Tibial nerve (tissue), 4 donors: ENCODE results near the gene PHRF1. TPM values are rescaled to one million over a fixed set of nuclear protein-coding genes. Genes with fewer than 3 reads are reported as not detected.

Experiments used
- DNase-seq, 2 donors: peaks; one replicate each; pipeline ENCODE4 v3.0.0-alpha.2; 2019; ENCODE audit warnings: low spot score in 2 of 2
- H3K27ac ChIP-seq, 4 donors: fragments of 200-600 bp; sonication (generic) in 3 of 4; one replicate each; pipeline ENCODE4 v1.5.1; 2017 to 2019; ENCODE audit warnings: mild to moderate bottlenecking in 1 of 4
- H3K27me3 ChIP-seq, 2 donors: fragments of 200-600 bp; sonication (generic) in 1 of 2; one replicate each; pipeline versions ENCODE4 v1.5.1 to v1.6.0; 2017 to 2019
- H3K36me3 ChIP-seq, 3 donors: fragments of 200-600 bp; sonication (generic); one replicate each; pipeline ENCODE4 v1.5.1; 2018 to 2019
- H3K4me1 ChIP-seq, 4 donors: fragments of 200-600 bp; sonication (generic) in 3 of 4; one replicate each; pipeline ENCODE4 v1.5.1; 2017 to 2019
- H3K4me3 ChIP-seq, 4 donors: fragments of 200-600 bp; sonication (generic) in 3 of 4; one replicate each; pipeline ENCODE4 v1.5.1; 2017 to 2019; ENCODE audit warnings: mild to moderate bottlenecking in 1 of 4, moderate library complexity in 1 of 4
- H3K9me3 ChIP-seq, 4 donors: fragments of 200-600 bp; sonication (generic) in 3 of 4; one replicate each; pipeline ENCODE4 v1.5.1; 2017 to 2019
- EP300 ChIP-seq, 2 donors: sonication (generic); formaldehyde crosslinking; IDR thresholded peaks; one replicate each; pipeline ENCODE4 v1.6.1; 2017; ENCODE audit warnings: antibody characterized with exemption in 2 of 2, mild to moderate bottlenecking in 1 of 2
- POLR2A ChIP-seq, 2 donors: fragments of 450-650 bp; IDR thresholded peaks; one replicate each; pipeline ENCODE4 v1.6.1; 2017; ENCODE audit warnings: antibody characterized with exemption in 2 of 2, mild to moderate bottlenecking in 2 of 2, moderate library complexity in 2 of 2
- WGBS, 2 donors: methylation state at CpG; one replicate each; pipeline ENCODE4 v1.1.5; 2018; 5-methylcytosine and 5-hydroxymethylcytosine counted together
- total RNA-seq, 4 donors: library from RNA; depleted of rRNA; stranded (reverse); fragments of >200 nt; gene quantifications; one replicate each; pipeline ENCODE4 v1.1.0, GENCODE V29; 2016
- TF ChIP-seq, protein P1 (sequence below), 5 experiments: fragments of 200-600 bp in 3 of 5; fragments of 450-650 bp in 2 of 5; sonication (generic) in 3 of 5; IDR thresholded peaks; one replicate each; pipeline ENCODE4 v1.5.1; 2016 to 2019; ENCODE audit warnings: antibody characterized with exemption in 5 of 5, mild to moderate bottlenecking in 3 of 5, moderate library complexity in 2 of 5

The PHRF1 gene
- total RNA-seq, 4 donors from 2014 or later, result 27.1 to 49.2 (median 34.9) TPM

DNA sequence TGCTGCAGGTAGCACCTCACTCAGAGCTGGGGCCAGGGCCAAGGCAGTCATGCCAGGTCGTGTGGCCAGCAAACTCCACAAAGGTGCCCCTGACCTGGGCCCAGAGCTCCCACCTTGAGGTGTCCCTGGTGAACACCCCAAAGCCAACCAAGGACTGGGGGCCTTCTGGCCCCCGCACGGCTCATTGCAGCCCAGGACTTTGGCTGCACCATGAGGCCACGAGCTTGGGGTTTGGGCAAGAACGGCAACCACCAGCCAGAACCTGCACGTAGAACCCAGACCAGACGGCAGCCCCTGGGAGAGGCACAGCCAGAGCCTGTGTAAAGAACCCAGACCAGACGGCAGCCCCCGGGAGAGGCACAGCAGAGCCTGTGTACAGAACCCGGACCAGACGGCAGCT lies 31.1 kb upstream of the PHRF1 start:
- H3K4me3 ChIP-seq, result no peak overlapping the region
- no peaks in the 10 kb centered on the region for H3K36me3 ChIP-seq
- H3K27me3 ChIP-seq, result peaks cover 0 to 5% of the 10 kb centered on the region in 2 donors
- no peak for DNase-seq
- no peaks in the 10 kb centered on the region for H3K4me1 ChIP-seq
- WGBS, 2 donors, result 82% methylated on average over 9 to 10 of the region's 11 CpGs
- H3K27ac ChIP-seq, result no peak overlapping the region
- H3K9me3 ChIP-seq, result no peaks in the 10 kb centered on the region
- TF ChIP-seq POLR2A (IDR thresholded peaks at IDR 0.05) (no peak), EP300 (IDR thresholded peaks at IDR 0.05) (no peak)
- TF ChIP-seq, protein P1, sequence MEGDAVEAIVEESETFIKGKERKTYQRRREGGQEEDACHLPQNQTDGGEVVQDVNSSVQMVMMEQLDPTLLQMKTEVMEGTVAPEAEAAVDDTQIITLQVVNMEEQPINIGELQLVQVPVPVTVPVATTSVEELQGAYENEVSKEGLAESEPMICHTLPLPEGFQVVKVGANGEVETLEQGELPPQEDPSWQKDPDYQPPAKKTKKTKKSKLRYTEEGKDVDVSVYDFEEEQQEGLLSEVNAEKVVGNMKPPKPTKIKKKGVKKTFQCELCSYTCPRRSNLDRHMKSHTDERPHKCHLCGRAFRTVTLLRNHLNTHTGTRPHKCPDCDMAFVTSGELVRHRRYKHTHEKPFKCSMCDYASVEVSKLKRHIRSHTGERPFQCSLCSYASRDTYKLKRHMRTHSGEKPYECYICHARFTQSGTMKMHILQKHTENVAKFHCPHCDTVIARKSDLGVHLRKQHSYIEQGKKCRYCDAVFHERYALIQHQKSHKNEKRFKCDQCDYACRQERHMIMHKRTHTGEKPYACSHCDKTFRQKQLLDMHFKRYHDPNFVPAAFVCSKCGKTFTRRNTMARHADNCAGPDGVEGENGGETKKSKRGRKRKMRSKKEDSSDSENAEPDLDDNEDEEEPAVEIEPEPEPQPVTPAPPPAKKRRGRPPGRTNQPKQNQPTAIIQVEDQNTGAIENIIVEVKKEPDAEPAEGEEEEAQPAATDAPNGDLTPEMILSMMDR (IDR thresholded peaks at IDR 0.05), result no peak

DNA sequence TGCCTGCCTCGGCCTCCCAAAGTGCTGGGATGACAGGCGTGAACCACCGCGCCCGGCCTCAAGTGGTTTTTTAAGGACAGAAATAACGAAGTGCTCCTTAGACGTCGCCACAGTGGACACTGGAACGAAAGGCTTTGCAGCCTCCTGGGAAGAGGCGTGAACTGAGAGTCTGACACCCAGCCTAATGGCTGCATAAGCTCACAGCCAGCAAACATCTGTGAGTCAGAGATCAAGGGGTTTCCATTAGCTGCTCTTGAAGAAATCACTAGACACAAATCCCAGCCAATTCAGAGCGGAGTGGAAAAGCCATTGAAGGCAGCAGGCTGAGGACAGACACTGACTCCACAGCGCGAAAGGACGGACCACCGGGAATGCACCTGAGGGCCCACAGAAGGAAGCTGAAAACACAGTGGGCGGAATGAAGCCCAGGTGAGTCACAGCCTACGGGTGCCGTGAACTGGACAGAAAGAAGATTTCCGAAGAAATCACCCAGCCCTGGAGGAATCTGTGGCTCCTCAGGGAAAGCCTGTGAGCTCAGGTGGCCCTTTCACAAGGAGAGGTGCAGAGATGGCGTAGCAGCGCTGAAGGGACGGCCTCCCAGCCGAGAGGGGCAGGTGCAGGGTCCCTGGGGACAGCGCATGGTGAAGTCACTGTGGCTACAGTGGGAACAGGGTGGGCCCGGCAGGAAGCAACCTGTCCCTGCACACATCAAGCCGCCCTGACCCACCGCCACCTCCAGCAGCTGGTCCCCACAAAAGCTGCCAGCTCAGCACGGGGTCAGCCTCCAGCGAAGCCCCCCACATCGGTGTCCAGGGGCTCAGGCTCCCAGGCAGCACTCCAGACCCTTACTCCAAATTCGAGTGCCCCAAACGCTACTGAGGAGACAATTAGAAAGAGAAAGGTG lies 27.3 kb upstream of the PHRF1 start:
- Histone ChIP-seq H3K27me3 (peaks cover 0 to 32% of the 10 kb centered on the region in 2 donors), H3K4me1 (no peaks in the 10 kb centered on the region), H3K27ac (no peak overlapping the region), H3K36me3 (peaks cover 0 to 5% (median 0%) of the 10 kb centered on the region in 3 donors), H3K4me3 (no peak overlapping the region), H3K9me3 (no peaks in the 10 kb centered on the region)
- no peak for TF ChIP-seq POLR2A (IDR thresholded peaks at IDR 0.05)
- TF ChIP-seq, protein P1 (IDR thresholded peaks at IDR 0.05), result no peak
- no peak for TF ChIP-seq EP300 (IDR thresholded peaks at IDR 0.05)
- DNase-seq, result no peak
- WGBS, 2 donors, result 73 to 85% methylated on average over 25 to 31 of the region's 32 CpGs

DNA sequence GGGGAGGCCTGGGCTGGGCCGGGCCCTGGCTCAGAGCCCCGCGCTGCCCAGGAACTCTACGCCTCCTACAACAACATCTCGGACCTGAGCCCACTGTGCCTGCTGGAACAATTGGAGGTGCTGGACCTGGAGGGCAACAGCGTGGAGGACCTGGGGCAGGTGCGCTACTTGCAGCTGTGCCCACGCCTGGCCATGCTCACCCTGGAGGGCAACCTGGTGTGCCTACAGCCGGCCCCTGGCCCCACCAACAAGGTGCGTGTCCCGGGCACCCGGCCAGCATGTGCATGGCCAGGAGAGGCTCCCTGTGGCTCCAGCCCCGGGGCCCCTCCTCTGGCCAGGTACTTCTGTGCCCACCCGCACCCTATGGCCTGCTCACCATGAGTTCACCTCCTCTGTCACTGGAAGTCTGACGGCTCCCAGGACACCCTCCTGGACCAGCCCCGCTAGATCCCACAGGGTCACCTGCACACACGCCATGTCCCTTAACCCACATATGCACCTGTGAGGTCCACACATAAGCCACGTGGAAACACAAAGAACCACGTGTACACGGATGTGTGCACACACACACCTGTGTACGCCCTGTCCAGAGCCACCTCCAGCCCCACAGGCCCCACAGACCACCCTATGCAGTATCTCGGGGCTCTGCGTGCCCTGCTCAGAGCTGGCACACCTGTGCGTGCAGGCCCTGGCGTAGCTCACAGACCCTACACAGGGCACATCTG lies 26.1 kb upstream of the PHRF1 start:
- Histone ChIP-seq H3K4me1 (peaks cover 0 to 8% (median 5%) of the 10 kb centered on the region in 4 donors), H3K9me3 (no peaks in the 10 kb centered on the region), H3K27me3 (peaks cover 0 to 44% of the 10 kb centered on the region in 2 donors), H3K4me3 (no peak overlapping the region), H3K36me3 (peaks cover 0 to 5% (median 0%) of the 10 kb centered on the region in 3 donors), H3K27ac (no peak overlapping the region)
- WGBS, 2 donors, result 94 to 95% methylated on average over 17 to 25 of the region's 25 CpGs
- TF ChIP-seq, protein P1 (IDR thresholded peaks at IDR 0.05), result no peak
- TF ChIP-seq POLR2A (IDR thresholded peaks at IDR 0.05) (no peak), EP300 (IDR thresholded peaks at IDR 0.05) (no peak)
- DNase-seq, result no peak

DNA sequence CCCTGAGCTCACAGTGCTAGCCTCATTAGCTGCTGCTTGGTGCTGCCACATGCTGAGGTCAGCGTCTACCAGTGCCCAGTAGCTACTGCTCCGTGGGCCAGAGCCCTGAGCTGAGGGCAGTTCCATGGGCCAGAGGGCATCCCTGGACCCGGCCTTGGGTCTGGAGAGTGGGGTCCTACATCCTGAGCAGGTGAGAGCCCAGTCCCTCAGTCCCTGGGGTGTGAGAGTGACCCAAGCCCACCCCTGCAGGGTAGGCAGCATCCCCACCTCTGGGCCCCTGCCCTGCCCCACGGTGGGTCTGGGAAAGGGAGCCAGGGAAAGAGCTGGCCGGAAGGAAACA lies 25.6 kb upstream of the PHRF1 start:
- no peak for DNase-seq
- WGBS, 2 donors, result 70 to 73% methylated on average over 2 to 3 of the region's 5 CpGs
- peaks cover 0 to 49% of the 10 kb centered on the region in 2 donors for H3K27me3 ChIP-seq

More for the DNA sequence above, 25.6 kb upstream of the PHRF1 start:
- Histone ChIP-seq H3K9me3 (no peaks in the 10 kb centered on the region), H3K4me3 (no peak overlapping the region), H3K36me3 (peaks cover 0 to 5% (median 0%) of the 10 kb centered on the region in 3 donors), H3K27ac (no peak overlapping the region), H3K4me1 (peaks cover 0 to 14% (median 10%) of the 10 kb centered on the region in 4 donors)
- TF ChIP-seq POLR2A (IDR thresholded peaks at IDR 0.05), result no peak
- TF ChIP-seq EP300 (IDR thresholded peaks at IDR 0.05), result no peak
- TF ChIP-seq, protein P1 (IDR thresholded peaks at IDR 0.05), result no peak
